ENCODE measurements around the gene NEO1. TPM values are rescaled to one million over a fixed set of nuclear protein-coding genes. Genes with fewer than 3 reads are reported as not detected.

Gene NEO1
- total and polyA plus RNA-seq, 2 of the 13 experiments (the other 11 are each of a cell fraction or from before 2014, with no cell fraction given), result 8.4 to 11.0 TPM

DNA sequence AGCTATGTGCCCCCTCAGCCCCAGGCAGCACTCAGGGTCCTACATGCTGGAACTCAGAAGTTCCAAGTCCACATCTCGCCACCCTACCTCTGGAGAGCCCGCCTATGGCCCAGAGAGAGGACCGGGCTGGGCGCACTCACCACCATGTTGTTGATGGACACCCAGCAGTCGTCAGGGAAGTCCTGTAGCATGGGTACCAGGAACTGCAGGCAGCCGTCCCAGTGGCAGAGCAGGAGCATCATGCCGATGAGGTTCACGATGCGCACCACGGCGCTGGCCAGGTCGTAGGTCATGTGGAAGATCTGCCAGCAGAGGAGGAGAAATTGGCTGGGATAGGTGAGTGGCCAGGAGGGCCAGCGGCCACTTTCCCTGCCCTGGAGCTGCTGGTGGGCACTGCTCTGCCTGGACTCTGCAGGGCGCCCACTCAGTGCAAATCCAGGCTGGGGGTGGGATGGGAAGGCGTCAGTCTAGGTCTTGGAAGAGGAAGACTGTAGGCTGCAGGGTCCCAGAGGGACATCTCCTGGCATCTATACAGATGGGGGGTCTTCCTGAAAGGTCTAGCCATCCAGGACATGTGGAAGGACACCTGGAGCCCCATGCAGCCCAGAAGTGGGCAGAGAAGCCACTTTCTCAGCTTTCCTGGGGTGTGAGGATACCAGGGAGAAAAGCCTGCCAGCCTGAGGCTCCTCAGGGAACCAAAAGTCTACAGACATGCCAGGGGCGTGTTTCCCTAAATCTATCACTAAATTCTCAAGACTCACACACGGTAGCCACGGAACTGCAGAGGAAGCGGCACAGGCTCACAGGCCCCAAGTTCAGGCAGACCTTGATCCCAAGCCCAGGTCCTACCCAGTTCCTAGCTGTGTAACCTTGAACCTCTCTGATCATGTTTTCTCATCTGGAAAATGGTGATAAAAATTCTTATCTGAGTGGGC is 280.0 kb downstream of the NEO1 start (continued):
- TF ChIP-seq, protein P1, sequence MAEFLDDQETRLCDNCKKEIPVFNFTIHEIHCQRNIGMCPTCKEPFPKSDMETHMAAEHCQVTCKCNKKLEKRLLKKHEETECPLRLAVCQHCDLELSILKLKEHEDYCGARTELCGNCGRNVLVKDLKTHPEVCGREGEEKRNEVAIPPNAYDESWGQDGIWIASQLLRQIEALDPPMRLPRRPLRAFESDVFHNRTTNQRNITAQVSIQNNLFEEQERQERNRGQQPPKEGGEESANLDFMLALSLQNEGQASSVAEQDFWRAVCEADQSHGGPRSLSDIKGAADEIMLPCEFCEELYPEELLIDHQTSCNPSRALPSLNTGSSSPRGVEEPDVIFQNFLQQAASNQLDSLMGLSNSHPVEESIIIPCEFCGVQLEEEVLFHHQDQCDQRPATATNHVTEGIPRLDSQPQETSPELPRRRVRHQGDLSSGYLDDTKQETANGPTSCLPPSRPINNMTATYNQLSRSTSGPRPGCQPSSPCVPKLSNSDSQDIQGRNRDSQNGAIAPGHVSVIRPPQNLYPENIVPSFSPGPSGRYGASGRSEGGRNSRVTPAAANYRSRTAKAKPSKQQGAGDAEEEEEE (CRISPR knock-in tag; IDR thresholded peaks at IDR 0.05; ENCODE audit: borderline replicate concordance), result no peak
- TF ChIP-seq ZNF180 (CRISPR knock-in tag; IDR thresholded peaks at IDR 0.05; ENCODE audit: borderline replicate concordance, low read depth), result no peak
- no peak for TF ChIP-seq ERF (CRISPR knock-in tag; IDR thresholded peaks at IDR 0.05)
- TF ChIP-seq, protein P2, sequence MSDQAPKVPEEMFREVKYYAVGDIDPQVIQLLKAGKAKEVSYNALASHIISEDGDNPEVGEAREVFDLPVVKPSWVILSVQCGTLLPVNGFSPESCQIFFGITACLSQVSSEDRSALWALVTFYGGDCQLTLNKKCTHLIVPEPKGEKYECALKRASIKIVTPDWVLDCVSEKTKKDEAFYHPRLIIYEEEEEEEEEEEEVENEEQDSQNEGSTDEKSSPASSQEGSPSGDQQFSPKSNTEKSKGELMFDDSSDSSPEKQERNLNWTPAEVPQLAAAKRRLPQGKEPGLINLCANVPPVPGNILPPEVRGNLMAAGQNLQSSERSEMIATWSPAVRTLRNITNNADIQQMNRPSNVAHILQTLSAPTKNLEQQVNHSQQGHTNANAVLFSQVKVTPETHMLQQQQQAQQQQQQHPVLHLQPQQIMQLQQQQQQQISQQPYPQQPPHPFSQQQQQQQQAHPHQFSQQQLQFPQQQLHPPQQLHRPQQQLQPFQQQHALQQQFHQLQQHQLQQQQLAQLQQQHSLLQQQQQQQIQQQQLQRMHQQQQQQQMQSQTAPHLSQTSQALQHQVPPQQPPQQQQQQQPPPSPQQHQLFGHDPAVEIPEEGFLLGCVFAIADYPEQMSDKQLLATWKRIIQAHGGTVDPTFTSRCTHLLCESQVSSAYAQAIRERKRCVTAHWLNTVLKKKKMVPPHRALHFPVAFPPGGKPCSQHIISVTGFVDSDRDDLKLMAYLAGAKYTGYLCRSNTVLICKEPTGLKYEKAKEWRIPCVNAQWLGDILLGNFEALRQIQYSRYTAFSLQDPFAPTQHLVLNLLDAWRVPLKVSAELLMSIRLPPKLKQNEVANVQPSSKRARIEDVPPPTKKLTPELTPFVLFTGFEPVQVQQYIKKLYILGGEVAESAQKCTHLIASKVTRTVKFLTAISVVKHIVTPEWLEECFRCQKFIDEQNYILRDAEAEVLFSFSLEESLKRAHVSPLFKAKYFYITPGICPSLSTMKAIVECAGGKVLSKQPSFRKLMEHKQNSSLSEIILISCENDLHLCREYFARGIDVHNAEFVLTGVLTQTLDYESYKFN (CRISPR knock-in tag; conservative IDR thresholded peaks at IDR 0.05), result no peak
- TF ChIP-seq HNRNPH1 (optimal IDR thresholded peaks at IDR 0.05; ENCODE audit: low read depth, low read length), result no peak
- TF ChIP-seq, protein P3, sequence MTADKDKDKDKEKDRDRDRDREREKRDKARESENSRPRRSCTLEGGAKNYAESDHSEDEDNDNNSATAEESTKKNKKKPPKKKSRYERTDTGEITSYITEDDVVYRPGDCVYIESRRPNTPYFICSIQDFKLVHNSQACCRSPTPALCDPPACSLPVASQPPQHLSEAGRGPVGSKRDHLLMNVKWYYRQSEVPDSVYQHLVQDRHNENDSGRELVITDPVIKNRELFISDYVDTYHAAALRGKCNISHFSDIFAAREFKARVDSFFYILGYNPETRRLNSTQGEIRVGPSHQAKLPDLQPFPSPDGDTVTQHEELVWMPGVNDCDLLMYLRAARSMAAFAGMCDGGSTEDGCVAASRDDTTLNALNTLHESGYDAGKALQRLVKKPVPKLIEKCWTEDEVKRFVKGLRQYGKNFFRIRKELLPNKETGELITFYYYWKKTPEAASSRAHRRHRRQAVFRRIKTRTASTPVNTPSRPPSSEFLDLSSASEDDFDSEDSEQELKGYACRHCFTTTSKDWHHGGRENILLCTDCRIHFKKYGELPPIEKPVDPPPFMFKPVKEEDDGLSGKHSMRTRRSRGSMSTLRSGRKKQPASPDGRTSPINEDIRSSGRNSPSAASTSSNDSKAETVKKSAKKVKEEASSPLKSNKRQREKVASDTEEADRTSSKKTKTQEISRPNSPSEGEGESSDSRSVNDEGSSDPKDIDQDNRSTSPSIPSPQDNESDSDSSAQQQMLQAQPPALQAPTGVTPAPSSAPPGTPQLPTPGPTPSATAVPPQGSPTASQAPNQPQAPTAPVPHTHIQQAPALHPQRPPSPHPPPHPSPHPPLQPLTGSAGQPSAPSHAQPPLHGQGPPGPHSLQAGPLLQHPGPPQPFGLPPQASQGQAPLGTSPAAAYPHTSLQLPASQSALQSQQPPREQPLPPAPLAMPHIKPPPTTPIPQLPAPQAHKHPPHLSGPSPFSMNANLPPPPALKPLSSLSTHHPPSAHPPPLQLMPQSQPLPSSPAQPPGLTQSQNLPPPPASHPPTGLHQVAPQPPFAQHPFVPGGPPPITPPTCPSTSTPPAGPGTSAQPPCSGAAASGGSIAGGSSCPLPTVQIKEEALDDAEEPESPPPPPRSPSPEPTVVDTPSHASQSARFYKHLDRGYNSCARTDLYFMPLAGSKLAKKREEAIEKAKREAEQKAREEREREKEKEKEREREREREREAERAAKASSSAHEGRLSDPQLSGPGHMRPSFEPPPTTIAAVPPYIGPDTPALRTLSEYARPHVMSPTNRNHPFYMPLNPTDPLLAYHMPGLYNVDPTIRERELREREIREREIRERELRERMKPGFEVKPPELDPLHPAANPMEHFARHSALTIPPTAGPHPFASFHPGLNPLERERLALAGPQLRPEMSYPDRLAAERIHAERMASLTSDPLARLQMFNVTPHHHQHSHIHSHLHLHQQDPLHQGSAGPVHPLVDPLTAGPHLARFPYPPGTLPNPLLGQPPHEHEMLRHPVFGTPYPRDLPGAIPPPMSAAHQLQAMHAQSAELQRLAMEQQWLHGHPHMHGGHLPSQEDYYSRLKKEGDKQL (CRISPR knock-in tag; IDR thresholded peaks at IDR 0.05; ENCODE audit: low read depth), result no peak
- TF ChIP-seq CENPX (CRISPR knock-in tag; IDR thresholded peaks at IDR 0.05), result no peak
- TF ChIP-seq TCF12 (IDR thresholded peaks at IDR 0.05), result no peak
- no peak for TF ChIP-seq TCF12 (CRISPR knock-in tag; IDR thresholded peaks at IDR 0.05)
- TF ChIP-seq ZNF790 (CRISPR knock-in tag; IDR thresholded peaks at IDR 0.05; ENCODE audit: borderline replicate concordance), result no peak
- TF ChIP-seq JARID2 (CRISPR knock-in tag; IDR thresholded peaks at IDR 0.05; ENCODE audit: insufficient replicate concordance), result no peak
- TF ChIP-seq, protein P4, sequence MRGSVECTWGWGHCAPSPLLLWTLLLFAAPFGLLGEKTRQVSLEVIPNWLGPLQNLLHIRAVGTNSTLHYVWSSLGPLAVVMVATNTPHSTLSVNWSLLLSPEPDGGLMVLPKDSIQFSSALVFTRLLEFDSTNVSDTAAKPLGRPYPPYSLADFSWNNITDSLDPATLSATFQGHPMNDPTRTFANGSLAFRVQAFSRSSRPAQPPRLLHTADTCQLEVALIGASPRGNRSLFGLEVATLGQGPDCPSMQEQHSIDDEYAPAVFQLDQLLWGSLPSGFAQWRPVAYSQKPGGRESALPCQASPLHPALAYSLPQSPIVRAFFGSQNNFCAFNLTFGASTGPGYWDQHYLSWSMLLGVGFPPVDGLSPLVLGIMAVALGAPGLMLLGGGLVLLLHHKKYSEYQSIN (CRISPR knock-in tag; IDR thresholded peaks at IDR 0.05; ENCODE audit: borderline replicate concordance), result no peak
- TF ChIP-seq ZNF720 (CRISPR knock-in tag; IDR thresholded peaks at IDR 0.05), result no peak
- TF ChIP-seq ZNF543 (CRISPR knock-in tag; IDR thresholded peaks at IDR 0.05), result no peak
- TF ChIP-seq BCL6 (CRISPR knock-in tag; IDR thresholded peaks at IDR 0.05), result no peak
